Measurements from ENCODE around the gene SPDYE16.
"Not testable (repeated sequence)": the region's sequence is repeated elsewhere in the genome, so short reads cannot be mapped to it uniquely, and the experiment has no call there.

DNA sequence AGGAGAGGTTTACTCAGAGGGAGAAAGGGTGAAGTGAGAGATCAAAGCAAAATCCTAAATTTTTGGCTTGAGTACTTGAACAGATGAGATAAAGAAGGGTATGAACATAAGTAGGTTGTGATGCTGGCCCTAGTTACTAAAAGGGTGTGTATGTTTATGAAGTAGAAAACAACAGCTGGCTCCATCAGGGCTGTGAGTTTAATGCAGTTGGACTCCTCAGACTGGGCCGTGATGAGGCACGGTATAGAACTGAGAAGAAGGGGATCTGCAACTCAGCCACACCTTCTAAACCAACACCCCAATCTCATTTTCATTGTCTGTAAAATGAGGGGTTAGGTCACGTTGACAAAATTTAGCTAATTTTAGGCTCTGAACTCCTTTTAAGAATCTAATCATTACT, 29.2 kb upstream of the SPDYE16 start:
- TF ChIP-seq, protein P1, sequence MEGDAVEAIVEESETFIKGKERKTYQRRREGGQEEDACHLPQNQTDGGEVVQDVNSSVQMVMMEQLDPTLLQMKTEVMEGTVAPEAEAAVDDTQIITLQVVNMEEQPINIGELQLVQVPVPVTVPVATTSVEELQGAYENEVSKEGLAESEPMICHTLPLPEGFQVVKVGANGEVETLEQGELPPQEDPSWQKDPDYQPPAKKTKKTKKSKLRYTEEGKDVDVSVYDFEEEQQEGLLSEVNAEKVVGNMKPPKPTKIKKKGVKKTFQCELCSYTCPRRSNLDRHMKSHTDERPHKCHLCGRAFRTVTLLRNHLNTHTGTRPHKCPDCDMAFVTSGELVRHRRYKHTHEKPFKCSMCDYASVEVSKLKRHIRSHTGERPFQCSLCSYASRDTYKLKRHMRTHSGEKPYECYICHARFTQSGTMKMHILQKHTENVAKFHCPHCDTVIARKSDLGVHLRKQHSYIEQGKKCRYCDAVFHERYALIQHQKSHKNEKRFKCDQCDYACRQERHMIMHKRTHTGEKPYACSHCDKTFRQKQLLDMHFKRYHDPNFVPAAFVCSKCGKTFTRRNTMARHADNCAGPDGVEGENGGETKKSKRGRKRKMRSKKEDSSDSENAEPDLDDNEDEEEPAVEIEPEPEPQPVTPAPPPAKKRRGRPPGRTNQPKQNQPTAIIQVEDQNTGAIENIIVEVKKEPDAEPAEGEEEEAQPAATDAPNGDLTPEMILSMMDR (IDR thresholded peaks at IDR 0.05) = not testable (repeated sequence)
- TF ChIP-seq POLR2AphosphoS5 (IDR thresholded peaks at IDR 0.05; ENCODE audit: insufficient read depth in 1 of 2, low read depth in 1 of 2); POLR2A (IDR thresholded peaks at IDR 0.05): not testable (repeated sequence)
